CD4-positive, alpha-beta T cell (primary cell): ENCODE measurements around the gene FYN. TPM values are rescaled to one million over a fixed set of nuclear protein-coding genes. Genes with fewer than 3 reads are reported as not detected.

Source experiments
- ATAC-seq: fragments of 200-7000 bp; cut with Tn5 transposase; one replicate; pipeline ENCODE4 v1.10.0; 2022; ENCODE audit warnings: mild to moderate bottlenecking; ENCODE audit not compliant: poor library complexity
- CTCF ChIA-PET: fragments of 350-600 bp; sonication (Branson Sonifier 250); formaldehyde crosslinking; loops from one replicate; lab custom pipeline; 2021; ENCODE audit warnings: antibody characterized with exemption, inconsistent platforms; lab: Charles Lee
- POLR2A ChIA-PET: fragments of 350-600 bp; sonication (Branson Sonifier 250); formaldehyde crosslinking; loops from one replicate; lab custom pipeline; 2021; ENCODE audit warnings: antibody characterized with exemption, inconsistent platforms; lab: Charles Lee
- DNase-seq, 14 experiments: peaks; one replicate each; pipeline ENCODE4 v3.0.0-alpha.2; 2013 to 2020; ENCODE audit warnings: mixed read lengths in 2 of 14
- H3K27ac ChIP-seq, 2 donors: one replicate each; pipeline versions ENCODE4 v1.5.1 to v1.7.0; 2013; ENCODE audit warnings: low read length in 2 of 2, low read depth in 1 of 2, mild to moderate bottlenecking in 1 of 2
- H3K27me3 ChIP-seq, 2 experiments: 1 replicate in 1 of 2; 2 replicates in 1 of 2; pipeline versions ENCODE4 v1.6.1 to v1.7.0; 2013; ENCODE audit warnings: low read length in 2 of 2, control low read depth in 1 of 2, mild to moderate bottlenecking in 1 of 2, moderate library complexity in 1 of 2; ENCODE audit not compliant: insufficient read depth in 2 of 2, control insufficient read depth in 1 of 2
- H3K36me3 ChIP-seq: one replicate; pipeline ENCODE4 v1.6.1; 2013; ENCODE audit warnings: low read length, control low read depth; ENCODE audit not compliant: insufficient read depth
- H3K4me1 ChIP-seq: one replicate; pipeline ENCODE4 v1.6.1; 2013; ENCODE audit warnings: low read length, control low read depth; ENCODE audit not compliant: insufficient read depth
- H3K4me3 ChIP-seq: one replicate; pipeline ENCODE4 v1.5.1; 2013; ENCODE audit warnings: mild to moderate bottlenecking, low read length, moderate library complexity
- H3K9me3 ChIP-seq, 2 experiments: 1 replicate in 1 of 2; 2 replicates in 1 of 2; pipeline versions ENCODE4 v1.6.1 to v1.7.0; 2013; ENCODE audit warnings: low read length in 2 of 2, mild to moderate bottlenecking in 2 of 2, control low read depth in 1 of 2, moderate library complexity in 1 of 2; ENCODE audit not compliant: control insufficient read depth in 1 of 2, insufficient read depth in 1 of 2
- H3K27ac Mint-ChIP-seq: one replicate; pipeline ENCODE4 v1.8.0; 2020; ENCODE audit warnings: mixed read lengths
- H3K27me3 Mint-ChIP-seq: one replicate; pipeline ENCODE4 v1.8.0; 2021; ENCODE audit warnings: mixed read lengths
- H3K36me3 Mint-ChIP-seq: one replicate; pipeline ENCODE4 v1.8.0; 2021; ENCODE audit warnings: low read depth, mixed read lengths
- H3K4me1 Mint-ChIP-seq: one replicate; pipeline ENCODE4 v1.8.0; 2021; ENCODE audit warnings: low read depth, mixed read lengths
- H3K4me3 Mint-ChIP-seq: one replicate; pipeline ENCODE4 v1.8.0; 2020; ENCODE audit warnings: mild to moderate bottlenecking, mixed read lengths
- H3K9me3 Mint-ChIP-seq: one replicate; pipeline ENCODE4 v1.8.0; 2020; ENCODE audit warnings: mixed read lengths
- intact Hi-C, 2 experiments: fragments of 100-400 bp; cut with DNase I in 1 of 2; cut with micrococcal nuclease in 1 of 2; formaldehyde crosslinking; loops; one replicate each; pipeline versions ENCODE4 v1.15.1 to v1.9.0; 2023 to 2025; cut with DNase I, micrococcal nuclease
- polyA plus RNA-seq, 2 donors: library from polyadenylated mRNA; unstranded; fragments of 120-200 nt; gene quantifications; one replicate each; pipeline ENCODE4 v1.2.1, GENCODE V29; 2013
- total RNA-seq, 174 experiments: library from RNA in 2 of 174; stranded (reverse) in 2 of 174; gene quantifications; one replicate each; pipeline ENCODE4 v1.2.3 and lab custom pipeline; 2021 to 2026
- TF ChIP-seq, protein P1 (sequence below): fragments of 200-600 bp; IDR thresholded peaks from one replicate; pipeline ENCODE4 v1.8.0; 2022; ENCODE audit warnings: antibody characterized with exemption, mild to moderate bottlenecking

Gene FYN
- total RNA-seq = 100 to 1,000 TPM; 419 TPM
- 396 TPM for polyA plus RNA-seq (2013, experiment 1 of 2)
- 403 TPM for polyA plus RNA-seq (2013, experiment 2 of 2)
- total RNA-seq (lab: John Stamatoyannopoulos, UW) = 313 to 1,440 (median 559) reads per million in 172 experiments

DNA sequence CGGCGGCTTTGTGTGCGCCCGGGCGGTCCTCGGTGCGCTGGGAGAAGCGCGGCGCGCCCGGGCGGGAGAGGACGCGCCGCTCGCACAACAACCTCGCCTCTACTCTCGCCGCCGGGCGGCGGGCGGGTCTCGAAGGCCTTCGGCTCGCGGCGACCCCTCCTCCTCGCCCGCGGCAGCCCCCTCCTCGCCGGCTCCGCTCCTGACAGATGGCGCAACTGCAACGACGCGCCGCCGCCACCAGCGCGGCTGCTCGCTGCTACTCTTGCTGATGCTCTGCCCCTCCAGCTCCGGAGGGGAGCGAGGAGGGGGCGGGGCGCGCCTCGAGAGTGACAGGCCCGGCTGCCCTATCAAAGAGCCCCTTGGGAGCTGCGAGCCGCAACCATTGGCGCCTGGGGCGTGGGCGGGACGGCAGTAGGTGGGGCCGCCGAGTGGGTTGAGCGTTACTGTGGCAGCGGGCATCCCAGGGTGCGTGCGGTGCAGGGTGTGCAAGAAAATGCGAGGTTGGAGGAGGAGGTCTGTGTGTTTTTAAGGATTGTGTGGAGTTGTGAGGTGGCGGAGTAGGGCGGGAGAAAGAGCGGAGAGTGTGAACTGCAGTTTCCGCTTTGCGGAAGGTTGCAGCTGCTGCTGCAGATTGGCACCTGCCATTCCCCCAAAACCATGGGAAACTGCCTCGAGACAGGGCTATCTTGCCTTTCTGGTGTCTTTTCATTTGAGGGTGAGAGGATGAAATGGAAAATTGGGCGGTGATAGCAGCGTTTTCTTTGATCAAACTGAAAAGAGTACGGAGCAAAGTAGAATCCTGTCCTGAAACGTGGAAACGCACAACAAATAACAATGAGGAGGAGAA, at the start of gene FYN:
FYN (minus strand) TSS at position 275 of the 847 bp plus-strand sequence. CDS start 153,401 bp downstream, outside the sequence.
- H3K27ac Mint-ChIP-seq = peak within 1 kb of the TSS; percentile 93
- H3K9me3 Mint-ChIP-seq = no peaks in the 10 kb centered on the region
- peak within 1 kb of the TSS; percentile 86 for H3K4me3 ChIP-seq
- H3K4me3 Mint-ChIP-seq = peak within 1 kb of the TSS; percentile 97
- no peaks in the 10 kb centered on the region for H3K9me3 ChIP-seq
- peaks cover 32% of the 10 kb centered on the region for H3K36me3 Mint-ChIP-seq
- CTCF ChIA-PET = interaction anchor here (0.6 to 2.0 kb wide), 16 partner anchors 9 to 617 kb away, joined by 3 to 9 read pairs (median 4); no protein-coding TSS in a partner anchor
- H3K27me3 Mint-ChIP-seq = no peaks in the 10 kb centered on the region
- peak within 1 kb of the TSS; percentile 87 to 94 for H3K27ac ChIP-seq
- DNase-seq (peak; percentile 97 to 99 (median 98)), ATAC-seq (peak; percentile 86)
- peaks cover 54% of the 10 kb centered on the region for H3K4me1 Mint-ChIP-seq
- TF ChIP-seq, protein P1, sequence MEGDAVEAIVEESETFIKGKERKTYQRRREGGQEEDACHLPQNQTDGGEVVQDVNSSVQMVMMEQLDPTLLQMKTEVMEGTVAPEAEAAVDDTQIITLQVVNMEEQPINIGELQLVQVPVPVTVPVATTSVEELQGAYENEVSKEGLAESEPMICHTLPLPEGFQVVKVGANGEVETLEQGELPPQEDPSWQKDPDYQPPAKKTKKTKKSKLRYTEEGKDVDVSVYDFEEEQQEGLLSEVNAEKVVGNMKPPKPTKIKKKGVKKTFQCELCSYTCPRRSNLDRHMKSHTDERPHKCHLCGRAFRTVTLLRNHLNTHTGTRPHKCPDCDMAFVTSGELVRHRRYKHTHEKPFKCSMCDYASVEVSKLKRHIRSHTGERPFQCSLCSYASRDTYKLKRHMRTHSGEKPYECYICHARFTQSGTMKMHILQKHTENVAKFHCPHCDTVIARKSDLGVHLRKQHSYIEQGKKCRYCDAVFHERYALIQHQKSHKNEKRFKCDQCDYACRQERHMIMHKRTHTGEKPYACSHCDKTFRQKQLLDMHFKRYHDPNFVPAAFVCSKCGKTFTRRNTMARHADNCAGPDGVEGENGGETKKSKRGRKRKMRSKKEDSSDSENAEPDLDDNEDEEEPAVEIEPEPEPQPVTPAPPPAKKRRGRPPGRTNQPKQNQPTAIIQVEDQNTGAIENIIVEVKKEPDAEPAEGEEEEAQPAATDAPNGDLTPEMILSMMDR = no peak
- intact Hi-C loops = loop anchor here (1.0 to 5.0 kb wide), 8 partner anchors 36 to 170 kb away; no protein-coding TSS in a partner anchor
- no peaks in the 10 kb centered on the region for H3K27me3 ChIP-seq
- POLR2A ChIA-PET = interaction anchor here (0.6 to 2.5 kb wide), 43 partner anchors 9 to 786 kb away, joined by 3 to 27 read pairs (median 5); partner anchors contain the start of genes REV3L and SLC16A10
- H3K4me1 ChIP-seq = peaks cover 22% of the 10 kb centered on the region
- peaks cover 3% of the 10 kb centered on the region for H3K36me3 ChIP-seq

DNA sequence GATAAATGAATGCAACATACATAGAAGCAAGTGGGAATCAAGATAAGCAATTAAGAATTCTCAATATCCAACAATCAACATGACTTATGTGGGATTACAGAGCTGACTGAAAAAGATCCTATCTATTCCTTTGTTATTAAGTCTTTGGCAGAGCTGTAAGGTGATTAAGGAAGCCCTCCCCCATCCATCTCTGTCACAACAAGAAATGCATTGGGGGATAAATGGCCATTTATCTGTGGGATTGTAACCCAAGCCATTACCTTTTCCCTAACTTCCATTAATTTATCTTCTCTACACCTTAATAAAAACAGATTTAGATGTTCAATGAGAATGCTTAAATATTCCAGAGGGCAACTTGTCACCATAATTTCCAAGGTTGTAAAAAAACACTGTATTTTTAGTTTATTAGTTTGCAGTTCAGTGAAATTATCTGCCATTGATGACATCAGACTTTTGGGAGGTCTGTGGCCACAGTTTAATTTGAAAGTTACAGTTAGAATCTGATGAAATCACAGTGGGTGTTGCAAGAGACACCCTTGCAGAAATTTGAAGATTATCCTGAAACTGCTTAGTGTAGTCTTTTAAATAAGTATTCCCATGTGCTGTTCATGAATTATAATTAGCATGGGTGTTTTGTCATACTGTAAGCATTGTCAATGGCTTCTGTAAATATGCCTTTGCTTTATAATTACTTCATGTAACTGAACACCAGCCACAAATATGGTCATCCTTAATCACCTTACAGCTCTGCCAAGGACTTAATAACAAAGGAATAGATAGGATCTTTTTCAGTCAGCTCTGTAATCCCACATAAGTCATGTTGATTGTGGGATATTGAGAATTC, 49.4 kb upstream of the FYN start:
- ChIA-PET CTCF (no interaction called here), POLR2A (no interaction called here)
- no peak for DNase-seq
- intact Hi-C loops = no loop called here
- TF ChIP-seq, protein P1 = no peak
- H3K9me3 ChIP-seq = no peaks in the 10 kb centered on the region
- Mint-ChIP-seq H3K36me3 (no peaks in the 10 kb centered on the region), H3K27ac (no peak overlapping the region), H3K4me3 (no peak overlapping the region), H3K27me3 (no peaks in the 10 kb centered on the region), H3K4me1 (no peaks in the 10 kb centered on the region), H3K9me3 (no peaks in the 10 kb centered on the region)
- no peak overlapping the region for H3K27ac ChIP-seq
- H3K27me3 ChIP-seq = no peaks in the 10 kb centered on the region
- no peaks in the 10 kb centered on the region for H3K36me3 ChIP-seq
- H3K4me1 ChIP-seq = peaks cover 7% of the 10 kb centered on the region
- no peak overlapping the region for H3K4me3 ChIP-seq
- ATAC-seq = no peak

DNA sequence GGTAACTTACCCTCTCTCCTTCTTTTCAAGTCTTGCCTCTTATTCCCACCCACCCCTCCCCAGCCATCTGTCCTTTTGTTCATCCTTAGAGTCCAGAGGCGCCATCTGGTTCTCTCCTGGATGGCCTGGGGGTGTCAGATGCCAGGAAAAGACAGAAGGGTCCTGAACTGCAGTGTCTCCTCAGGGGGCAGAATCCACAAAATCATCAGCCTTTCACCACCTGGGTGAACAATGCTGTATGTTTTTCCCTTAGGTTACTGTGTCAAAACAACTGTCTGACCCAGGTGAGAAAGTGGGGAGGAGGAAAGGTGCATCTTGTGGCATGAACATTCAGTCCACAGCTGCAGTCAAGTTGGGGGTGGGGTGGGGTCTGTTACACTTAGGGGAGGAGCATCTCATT, 47.9 kb upstream of the FYN start:
- Histone ChIP-seq H3K36me3 (no peaks in the 10 kb centered on the region), H3K4me3 (no peak overlapping the region), H3K9me3 (no peaks in the 10 kb centered on the region), H3K27ac (no peak overlapping the region), H3K27me3 (no peaks in the 10 kb centered on the region), H3K4me1 (peaks cover 7% of the 10 kb centered on the region)
- Mint-ChIP-seq H3K27ac (no peak overlapping the region), H3K4me3 (no peak overlapping the region), H3K27me3 (no peaks in the 10 kb centered on the region), H3K36me3 (no peaks in the 10 kb centered on the region), H3K9me3 (no peaks in the 10 kb centered on the region), H3K4me1 (no peaks in the 10 kb centered on the region)
- DNase-seq = no peak
- ChIA-PET CTCF (no interaction called here), POLR2A (no interaction called here)
- no peak for ATAC-seq
- TF ChIP-seq, protein P1 = no peak
- intact Hi-C loops = no loop called here
